ENCODE measurements around the gene RFTN1.

DNA sequence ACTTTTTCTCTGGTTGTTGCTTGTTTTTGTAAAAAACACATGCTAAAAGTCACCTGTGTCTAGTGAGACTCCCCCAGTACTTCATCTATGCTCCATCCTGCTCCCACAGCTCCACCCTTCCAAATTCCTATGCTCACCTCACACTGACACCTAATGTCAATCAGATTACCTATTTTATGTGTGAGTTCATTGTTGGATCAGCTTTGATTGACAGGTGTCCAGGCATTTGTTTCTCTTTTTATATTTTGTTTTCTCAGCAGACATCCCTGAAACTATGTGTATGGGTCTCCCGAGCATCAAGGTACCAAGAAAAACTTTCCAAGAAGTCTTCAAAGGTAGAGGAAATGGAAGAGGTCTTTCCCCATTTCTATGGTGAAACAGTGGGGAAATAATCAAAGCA, 13.4 kb downstream of the RFTN1 start:
- TF ChIP-seq, protein P1, sequence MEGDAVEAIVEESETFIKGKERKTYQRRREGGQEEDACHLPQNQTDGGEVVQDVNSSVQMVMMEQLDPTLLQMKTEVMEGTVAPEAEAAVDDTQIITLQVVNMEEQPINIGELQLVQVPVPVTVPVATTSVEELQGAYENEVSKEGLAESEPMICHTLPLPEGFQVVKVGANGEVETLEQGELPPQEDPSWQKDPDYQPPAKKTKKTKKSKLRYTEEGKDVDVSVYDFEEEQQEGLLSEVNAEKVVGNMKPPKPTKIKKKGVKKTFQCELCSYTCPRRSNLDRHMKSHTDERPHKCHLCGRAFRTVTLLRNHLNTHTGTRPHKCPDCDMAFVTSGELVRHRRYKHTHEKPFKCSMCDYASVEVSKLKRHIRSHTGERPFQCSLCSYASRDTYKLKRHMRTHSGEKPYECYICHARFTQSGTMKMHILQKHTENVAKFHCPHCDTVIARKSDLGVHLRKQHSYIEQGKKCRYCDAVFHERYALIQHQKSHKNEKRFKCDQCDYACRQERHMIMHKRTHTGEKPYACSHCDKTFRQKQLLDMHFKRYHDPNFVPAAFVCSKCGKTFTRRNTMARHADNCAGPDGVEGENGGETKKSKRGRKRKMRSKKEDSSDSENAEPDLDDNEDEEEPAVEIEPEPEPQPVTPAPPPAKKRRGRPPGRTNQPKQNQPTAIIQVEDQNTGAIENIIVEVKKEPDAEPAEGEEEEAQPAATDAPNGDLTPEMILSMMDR (IDR thresholded peaks at IDR 0.05), result no peak
- TF ChIP-seq POLR2A (IDR thresholded peaks at IDR 0.05; ENCODE audit: low read length), result no peak
- TF ChIP-seq POLR2AphosphoS2 (conservative IDR thresholded peaks at IDR 0.05; ENCODE audit: low read length), result no peak
- no peak for TF ChIP-seq MAZ (IDR thresholded peaks at IDR 0.05; ENCODE audit: borderline replicate concordance, low read depth, low read length)
- TF ChIP-seq, protein P2, sequence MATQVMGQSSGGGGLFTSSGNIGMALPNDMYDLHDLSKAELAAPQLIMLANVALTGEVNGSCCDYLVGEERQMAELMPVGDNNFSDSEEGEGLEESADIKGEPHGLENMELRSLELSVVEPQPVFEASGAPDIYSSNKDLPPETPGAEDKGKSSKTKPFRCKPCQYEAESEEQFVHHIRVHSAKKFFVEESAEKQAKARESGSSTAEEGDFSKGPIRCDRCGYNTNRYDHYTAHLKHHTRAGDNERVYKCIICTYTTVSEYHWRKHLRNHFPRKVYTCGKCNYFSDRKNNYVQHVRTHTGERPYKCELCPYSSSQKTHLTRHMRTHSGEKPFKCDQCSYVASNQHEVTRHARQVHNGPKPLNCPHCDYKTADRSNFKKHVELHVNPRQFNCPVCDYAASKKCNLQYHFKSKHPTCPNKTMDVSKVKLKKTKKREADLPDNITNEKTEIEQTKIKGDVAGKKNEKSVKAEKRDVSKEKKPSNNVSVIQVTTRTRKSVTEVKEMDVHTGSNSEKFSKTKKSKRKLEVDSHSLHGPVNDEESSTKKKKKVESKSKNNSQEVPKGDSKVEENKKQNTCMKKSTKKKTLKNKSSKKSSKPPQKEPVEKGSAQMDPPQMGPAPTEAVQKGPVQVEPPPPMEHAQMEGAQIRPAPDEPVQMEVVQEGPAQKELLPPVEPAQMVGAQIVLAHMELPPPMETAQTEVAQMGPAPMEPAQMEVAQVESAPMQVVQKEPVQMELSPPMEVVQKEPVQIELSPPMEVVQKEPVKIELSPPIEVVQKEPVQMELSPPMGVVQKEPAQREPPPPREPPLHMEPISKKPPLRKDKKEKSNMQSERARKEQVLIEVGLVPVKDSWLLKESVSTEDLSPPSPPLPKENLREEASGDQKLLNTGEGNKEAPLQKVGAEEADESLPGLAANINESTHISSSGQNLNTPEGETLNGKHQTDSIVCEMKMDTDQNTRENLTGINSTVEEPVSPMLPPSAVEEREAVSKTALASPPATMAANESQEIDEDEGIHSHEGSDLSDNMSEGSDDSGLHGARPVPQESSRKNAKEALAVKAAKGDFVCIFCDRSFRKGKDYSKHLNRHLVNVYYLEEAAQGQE (IDR thresholded peaks at IDR 0.05), result no peak
- TF ChIP-seq EHMT2 (IDR thresholded peaks at IDR 0.05; ENCODE audit: low read depth), result no peak
- TF ChIP-seq BHLHE40 (IDR thresholded peaks at IDR 0.05; ENCODE audit: low read depth, low read length), result no peak
- no peak for TF ChIP-seq EP300 (IDR thresholded peaks at IDR 0.05)
- TF ChIP-seq, protein P3, sequence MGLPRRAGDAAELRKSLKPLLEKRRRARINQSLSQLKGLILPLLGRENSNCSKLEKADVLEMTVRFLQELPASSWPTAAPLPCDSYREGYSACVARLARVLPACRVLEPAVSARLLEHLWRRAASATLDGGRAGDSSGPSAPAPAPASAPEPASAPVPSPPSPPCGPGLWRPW (IDR thresholded peaks at IDR 0.05), result no peak
- no peak for TF ChIP-seq RFX5 (IDR thresholded peaks at IDR 0.05)
